Measurements from ENCODE around the gene RETSAT.

Gene RETSAT

GRCh38 chr2:85380048-85380447, 25.7 kb upstream of the RETSAT start:
- H3K4me3 ChIP-seq (ENCODE audit: low read length) = no peak overlapping the region
- TF ChIP-seq CTCF (IDR thresholded peaks at IDR 0.05; ENCODE audit: insufficient read depth, low read depth, low read length, missing control alignments) = no peak
- DNase-seq (ENCODE audit: low read depth) = no peak

- no peak for TF ChIP-seq CTCF (IDR thresholded peaks at IDR 0.05; ENCODE audit: insufficient read depth, low read depth, low read length, missing control alignments)
- H3K4me3 ChIP-seq (ENCODE audit: low read length) = no peak overlapping the region
- DNase-seq (ENCODE audit: low read depth) = no peak
Observed at GRCh38 chr2:85378257-85378656, 23.9 kb upstream of the RETSAT start.

GRCh38 chr2:85377083-85377482, 22.8 kb upstream of the RETSAT start:
- H3K4me3 ChIP-seq (ENCODE audit: low read length) = no peak overlapping the region
- DNase-seq (ENCODE audit: low read depth) = no peak
- TF ChIP-seq CTCF (IDR thresholded peaks at IDR 0.05; ENCODE audit: insufficient read depth, low read depth, low read length, missing control alignments) = no peak

GRCh38 chr2:85376291-85377065, 22.1 kb upstream of the RETSAT start:
- no peak overlapping the region for H3K4me3 ChIP-seq (ENCODE audit: low read length)
- no peak for DNase-seq (ENCODE audit: low read depth)
- no peak for TF ChIP-seq CTCF (IDR thresholded peaks at IDR 0.05; ENCODE audit: insufficient read depth, low read depth, low read length, missing control alignments)

- DNase-seq (ENCODE audit: low read depth) = no peak
- H3K4me3 ChIP-seq (ENCODE audit: low read length) = no peak overlapping the region
- no peak for TF ChIP-seq CTCF (IDR thresholded peaks at IDR 0.05; ENCODE audit: insufficient read depth, low read depth, low read length, missing control alignments)
Observed at GRCh38 chr2:85371045-85371444, 16.7 kb upstream of the RETSAT start.

- TF ChIP-seq CTCF (IDR thresholded peaks at IDR 0.05; ENCODE audit: insufficient read depth, low read depth, low read length, missing control alignments) = no peak
- no peak overlapping the region for H3K4me3 ChIP-seq (ENCODE audit: low read length)
- no peak for DNase-seq (ENCODE audit: low read depth)
Observed at GRCh38 chr2:85369500-85369899, 15.2 kb upstream of the RETSAT start.

- DNase-seq (ENCODE audit: low read depth) = no peak
- no peak for TF ChIP-seq CTCF (IDR thresholded peaks at IDR 0.05; ENCODE audit: insufficient read depth, low read depth, low read length, missing control alignments)
- H3K4me3 ChIP-seq (ENCODE audit: low read length) = no peak overlapping the region
Observed at GRCh38 chr2:85368921-85369320, 14.6 kb upstream of the RETSAT start.
